Measurements from ENCODE around the gene NDUFV1.

DNA sequence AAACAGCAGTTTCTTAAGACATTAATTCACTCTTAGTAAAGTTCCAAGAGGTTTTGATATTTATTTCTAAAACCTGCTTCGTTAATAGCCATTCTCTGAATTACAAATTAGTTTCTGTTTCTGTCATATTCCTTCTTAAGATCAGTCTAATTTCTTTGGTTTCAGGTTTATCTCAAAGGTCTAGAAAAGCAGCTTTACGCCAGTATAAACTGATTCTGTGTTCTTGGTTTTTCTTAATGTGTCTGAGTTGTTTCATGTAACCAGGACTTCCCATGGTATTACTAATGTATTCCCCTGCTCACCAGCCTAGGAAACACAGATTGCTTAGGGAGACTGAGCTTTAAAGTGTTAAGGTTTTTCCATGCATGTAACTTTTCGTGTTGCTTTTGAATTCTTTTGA is 50.6 kb downstream of the NDUFV1 start:
- TF ChIP-seq POLR2AphosphoS5 (IDR thresholded peaks at IDR 0.05) (no peak), POLR2A (IDR thresholded peaks at IDR 0.05) (no peak)
- TF ChIP-seq, protein P1, sequence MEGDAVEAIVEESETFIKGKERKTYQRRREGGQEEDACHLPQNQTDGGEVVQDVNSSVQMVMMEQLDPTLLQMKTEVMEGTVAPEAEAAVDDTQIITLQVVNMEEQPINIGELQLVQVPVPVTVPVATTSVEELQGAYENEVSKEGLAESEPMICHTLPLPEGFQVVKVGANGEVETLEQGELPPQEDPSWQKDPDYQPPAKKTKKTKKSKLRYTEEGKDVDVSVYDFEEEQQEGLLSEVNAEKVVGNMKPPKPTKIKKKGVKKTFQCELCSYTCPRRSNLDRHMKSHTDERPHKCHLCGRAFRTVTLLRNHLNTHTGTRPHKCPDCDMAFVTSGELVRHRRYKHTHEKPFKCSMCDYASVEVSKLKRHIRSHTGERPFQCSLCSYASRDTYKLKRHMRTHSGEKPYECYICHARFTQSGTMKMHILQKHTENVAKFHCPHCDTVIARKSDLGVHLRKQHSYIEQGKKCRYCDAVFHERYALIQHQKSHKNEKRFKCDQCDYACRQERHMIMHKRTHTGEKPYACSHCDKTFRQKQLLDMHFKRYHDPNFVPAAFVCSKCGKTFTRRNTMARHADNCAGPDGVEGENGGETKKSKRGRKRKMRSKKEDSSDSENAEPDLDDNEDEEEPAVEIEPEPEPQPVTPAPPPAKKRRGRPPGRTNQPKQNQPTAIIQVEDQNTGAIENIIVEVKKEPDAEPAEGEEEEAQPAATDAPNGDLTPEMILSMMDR (IDR thresholded peaks at IDR 0.05): no peak

Data from gastroesophageal sphincter (tissue), 3 donors.